Activated T-cell treated with anti-CD3 and anti-CD28 coated beads for 1 hour (primary cell): ENCODE results near the gene BCL10.

Source experiments
- DNase-seq: peaks from one replicate; pipeline ENCODE4 v3.0.0-alpha.2; 2020; ENCODE audit warnings: low read depth

Gene BCL10

GRCh38 chr1:85297855-85298629 is 21.6 kb upstream of the BCL10 start:
- peak; percentile 16 for DNase-seq

GRCh38 chr1:85297538-85297854 is 21.1 kb upstream of the BCL10 start:
- DNase-seq: no peak

GRCh38 chr1:85296980-85297379 is 20.5 kb upstream of the BCL10 start:
- DNase-seq: no peak

- no peak for DNase-seq
Observed at GRCh38 chr1:85295654-85296053, 19.2 kb upstream of the BCL10 start.

- DNase-seq: no peak
Observed at GRCh38 chr1:85295006-85295431, 18.6 kb upstream of the BCL10 start.

GRCh38 chr1:85290826-85291225 is 14.4 kb upstream of the BCL10 start:
- DNase-seq: no peak

GRCh38 chr1:85289848-85290335 is 13.5 kb upstream of the BCL10 start:
- no peak for DNase-seq

- no peak for DNase-seq
Observed at GRCh38 chr1:85289207-85289847, 12.9 kb upstream of the BCL10 start.

GRCh38 chr1:85284202-85284601 is 7.8 kb upstream of the BCL10 start:
- DNase-seq: no peak

GRCh38 chr1:85283475-85284199 is 7.2 kb upstream of the BCL10 start:
- no peak for DNase-seq

- no peak for DNase-seq
Observed at GRCh38 chr1:85282424-85282823, 6.0 kb upstream of the BCL10 start.

- no peak for DNase-seq
Observed at GRCh38 chr1:85280636-85281035, 4.2 kb upstream of the BCL10 start.

GRCh38 chr1:85279458-85280080 is 3.1 kb upstream of the BCL10 start:
- no peak for DNase-seq

- DNase-seq: no peak
Observed at GRCh38 chr1:85278853-85279314, 2.5 kb upstream of the BCL10 start.

GRCh38 chr1:85277802-85278201 is 1.4 kb upstream of the BCL10 start:
- no peak for DNase-seq

- DNase-seq: no peak
Observed at GRCh38 chr1:85276978-85277639, 677 bp upstream of the BCL10 start.

GRCh38 chr1:85275701-85276214 is 674 bp downstream of the BCL10 start:
- DNase-seq: no peak

GRCh38 chr1:85274969-85275453 is 1.4 kb downstream of the BCL10 start:
- DNase-seq: no peak

GRCh38 chr1:85273397-85273796 is 3.0 kb downstream of the BCL10 start:
- DNase-seq: no peak

GRCh38 chr1:85268801-85269585 is 7.4 kb downstream of the BCL10 start:
- no peak for DNase-seq

GRCh38 chr1:85267313-85267712 is 9.1 kb downstream of the BCL10 start:
- no peak for DNase-seq
